K562 (cell line): Measurements from ENCODE around the gene TUBB2A. TPM values are rescaled to one million over a fixed set of nuclear protein-coding genes. Genes with fewer than 3 reads are reported as not detected.

Source experiments
- CHD4 ChIP-seq: fragments of 200-600 bp; sonication (generic); IDR thresholded peaks from 3 replicates; pipeline ENCODE4 v1.6.1; 2012; ENCODE audit warnings: low read depth, mild to moderate bottlenecking, mixed read lengths, low read length, inconsistent platforms; ENCODE audit not compliant: insufficient read depth, insufficient replicate concordance, poor library complexity, severe bottlenecking
- JUN ChIP-seq, 2 experiments: sonication (generic) in 1 of 2; formaldehyde crosslinking in 1 of 2; IDR thresholded peaks; 2 replicates each; pipeline versions ENCODE4 v1.6.1 to v1.8.0; 2012 to 2022; ENCODE audit warnings: borderline replicate concordance in 2 of 2, mild to moderate bottlenecking in 2 of 2, improper control_type of control experiment in 1 of 2, low read depth in 1 of 2, low read length in 1 of 2, missing genetic modification reagents in 1 of 2
- NFIX ChIP-seq: fragments of 250-450 bp; sonication (Bioruptor Pico); IDR thresholded peaks from 2 replicates; pipeline ENCODE4 v1.4.0; 2020; ENCODE audit warnings: low read depth, mild to moderate bottlenecking, moderate library complexity
- RBM34 ChIP-seq: fragments of 200-400 bp; formaldehyde crosslinking; IDR thresholded peaks from 2 replicates; pipeline ENCODE4 v1.6.1; 2018; ENCODE audit warnings: low read length, borderline replicate concordance; ENCODE audit not compliant: insufficient read depth
- SOX6 ChIP-seq: fragments of 450-650 bp; IDR thresholded peaks from 2 replicates; pipeline ENCODE4 v1.6.1; 2014; ENCODE audit warnings: mild to moderate bottlenecking
- TCFL5 ChIP-seq: fragments of 250-450 bp; sonication (Bioruptor Pico); conservative IDR thresholded peaks from 2 replicates; pipeline ENCODE4 v1.6.1; 2021; ENCODE audit warnings: mild to moderate bottlenecking, moderate library complexity, matching md5 sums
- polyA plus RNA-seq, 8 experiments: library from polyadenylated mRNA; depleted of rRNA in 4 of 8; stranded (reverse) in 5 of 8; unstranded in 3 of 8; fragments of >200 nt; fragmentation: Nextera tagmentation in 2 of 8; fragmentation: Illumina TruSeq in 1 of 8; extraction: Ambion mirVana in 2 of 8; extraction: Trizol in 1 of 8; gene quantifications; 2 replicates each; pipeline versions ENCODE4 v1.2.1 to v1.2.3, GENCODE V29; 2011 to 2014; ENCODE audit warnings: inconsistent platforms in 1 of 8, missing spikeins in 1 of 8
- total RNA-seq, 7 experiments: library from RNA; depleted of rRNA in 6 of 7; stranded (reverse); fragments of >200 nt in 6 of 7; fragmentation: Illumina TruSeq in 2 of 7; extraction: Trizol in 2 of 7; gene quantifications; 2 replicates each; pipeline versions ENCODE4 v1.2.1 to v1.2.3, GENCODE V29; 2011 to 2021; ENCODE audit warnings: low replicate concordance in 1 of 7
- TF ChIP-seq, protein P1 (sequence below): fragments of 450-650 bp; formaldehyde crosslinking; IDR thresholded peaks from 2 replicates; pipeline ENCODE4 v1.4.0; 2020; ENCODE audit warnings: mild to moderate bottlenecking, moderate library complexity
- TF ChIP-seq, protein P2 (sequence below): IDR thresholded peaks from 3 replicates; pipeline ENCODE4 v1.6.1; 2011; ENCODE audit warnings: borderline replicate concordance, mild to moderate bottlenecking, moderate library complexity; ENCODE audit not compliant: insufficient read length; ENCODE audit errors: extremely low read depth
- TF ChIP-seq, protein P3 (sequence below), 2 experiments: fragments of 450-650 bp in 1 of 2; sonication (generic) in 1 of 2; formaldehyde crosslinking in 1 of 2; IDR thresholded peaks; 2 replicates each; pipeline versions ENCODE4 v1.7.1 to v1.9.0; 2016 to 2022; ENCODE audit warnings: inconsistent platforms in 1 of 2, mild to moderate bottlenecking in 1 of 2, missing genetic modification reagents in 1 of 2

Gene TUBB2A
- total and polyA plus RNA-seq, 9 of the 15 experiments (the other 6 are each of a cell fraction or from before 2014, with no cell fraction given): 3.6 to 92.1 (median 45.6) TPM

- no peak for TF ChIP-seq JUN (IDR thresholded peaks at IDR 0.05; ENCODE audit: borderline replicate concordance, low read depth, low read length)
- TF ChIP-seq JUN (CRISPR knock-in tag; IDR thresholded peaks at IDR 0.05; ENCODE audit: borderline replicate concordance): no peak
- TF ChIP-seq, protein P1, sequence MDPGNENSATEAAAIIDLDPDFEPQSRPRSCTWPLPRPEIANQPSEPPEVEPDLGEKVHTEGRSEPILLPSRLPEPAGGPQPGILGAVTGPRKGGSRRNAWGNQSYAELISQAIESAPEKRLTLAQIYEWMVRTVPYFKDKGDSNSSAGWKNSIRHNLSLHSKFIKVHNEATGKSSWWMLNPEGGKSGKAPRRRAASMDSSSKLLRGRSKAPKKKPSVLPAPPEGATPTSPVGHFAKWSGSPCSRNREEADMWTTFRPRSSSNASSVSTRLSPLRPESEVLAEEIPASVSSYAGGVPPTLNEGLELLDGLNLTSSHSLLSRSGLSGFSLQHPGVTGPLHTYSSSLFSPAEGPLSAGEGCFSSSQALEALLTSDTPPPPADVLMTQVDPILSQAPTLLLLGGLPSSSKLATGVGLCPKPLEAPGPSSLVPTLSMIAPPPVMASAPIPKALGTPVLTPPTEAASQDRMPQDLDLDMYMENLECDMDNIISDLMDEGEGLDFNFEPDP (CRISPR knock-in tag): no peak
- TF ChIP-seq RBM34: no peak
- no peak for TF ChIP-seq SOX6
- no peak for TF ChIP-seq TCFL5 (CRISPR knock-in tag)
- TF ChIP-seq CHD4: no peak
- TF ChIP-seq, protein P2, sequence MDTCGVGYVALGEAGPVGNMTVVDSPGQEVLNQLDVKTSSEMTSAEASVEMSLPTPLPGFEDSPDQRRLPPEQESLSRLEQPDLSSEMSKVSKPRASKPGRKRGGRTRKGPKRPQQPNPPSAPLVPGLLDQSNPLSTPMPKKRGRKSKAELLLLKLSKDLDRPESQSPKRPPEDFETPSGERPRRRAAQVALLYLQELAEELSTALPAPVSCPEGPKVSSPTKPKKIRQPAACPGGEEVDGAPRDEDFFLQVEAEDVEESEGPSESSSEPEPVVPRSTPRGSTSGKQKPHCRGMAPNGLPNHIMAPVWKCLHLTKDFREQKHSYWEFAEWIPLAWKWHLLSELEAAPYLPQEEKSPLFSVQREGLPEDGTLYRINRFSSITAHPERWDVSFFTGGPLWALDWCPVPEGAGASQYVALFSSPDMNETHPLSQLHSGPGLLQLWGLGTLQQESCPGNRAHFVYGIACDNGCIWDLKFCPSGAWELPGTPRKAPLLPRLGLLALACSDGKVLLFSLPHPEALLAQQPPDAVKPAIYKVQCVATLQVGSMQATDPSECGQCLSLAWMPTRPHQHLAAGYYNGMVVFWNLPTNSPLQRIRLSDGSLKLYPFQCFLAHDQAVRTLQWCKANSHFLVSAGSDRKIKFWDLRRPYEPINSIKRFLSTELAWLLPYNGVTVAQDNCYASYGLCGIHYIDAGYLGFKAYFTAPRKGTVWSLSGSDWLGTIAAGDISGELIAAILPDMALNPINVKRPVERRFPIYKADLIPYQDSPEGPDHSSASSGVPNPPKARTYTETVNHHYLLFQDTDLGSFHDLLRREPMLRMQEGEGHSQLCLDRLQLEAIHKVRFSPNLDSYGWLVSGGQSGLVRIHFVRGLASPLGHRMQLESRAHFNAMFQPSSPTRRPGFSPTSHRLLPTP: no peak
- no peak for TF ChIP-seq NFIX (CRISPR knock-in tag)
- TF ChIP-seq, protein P3, sequence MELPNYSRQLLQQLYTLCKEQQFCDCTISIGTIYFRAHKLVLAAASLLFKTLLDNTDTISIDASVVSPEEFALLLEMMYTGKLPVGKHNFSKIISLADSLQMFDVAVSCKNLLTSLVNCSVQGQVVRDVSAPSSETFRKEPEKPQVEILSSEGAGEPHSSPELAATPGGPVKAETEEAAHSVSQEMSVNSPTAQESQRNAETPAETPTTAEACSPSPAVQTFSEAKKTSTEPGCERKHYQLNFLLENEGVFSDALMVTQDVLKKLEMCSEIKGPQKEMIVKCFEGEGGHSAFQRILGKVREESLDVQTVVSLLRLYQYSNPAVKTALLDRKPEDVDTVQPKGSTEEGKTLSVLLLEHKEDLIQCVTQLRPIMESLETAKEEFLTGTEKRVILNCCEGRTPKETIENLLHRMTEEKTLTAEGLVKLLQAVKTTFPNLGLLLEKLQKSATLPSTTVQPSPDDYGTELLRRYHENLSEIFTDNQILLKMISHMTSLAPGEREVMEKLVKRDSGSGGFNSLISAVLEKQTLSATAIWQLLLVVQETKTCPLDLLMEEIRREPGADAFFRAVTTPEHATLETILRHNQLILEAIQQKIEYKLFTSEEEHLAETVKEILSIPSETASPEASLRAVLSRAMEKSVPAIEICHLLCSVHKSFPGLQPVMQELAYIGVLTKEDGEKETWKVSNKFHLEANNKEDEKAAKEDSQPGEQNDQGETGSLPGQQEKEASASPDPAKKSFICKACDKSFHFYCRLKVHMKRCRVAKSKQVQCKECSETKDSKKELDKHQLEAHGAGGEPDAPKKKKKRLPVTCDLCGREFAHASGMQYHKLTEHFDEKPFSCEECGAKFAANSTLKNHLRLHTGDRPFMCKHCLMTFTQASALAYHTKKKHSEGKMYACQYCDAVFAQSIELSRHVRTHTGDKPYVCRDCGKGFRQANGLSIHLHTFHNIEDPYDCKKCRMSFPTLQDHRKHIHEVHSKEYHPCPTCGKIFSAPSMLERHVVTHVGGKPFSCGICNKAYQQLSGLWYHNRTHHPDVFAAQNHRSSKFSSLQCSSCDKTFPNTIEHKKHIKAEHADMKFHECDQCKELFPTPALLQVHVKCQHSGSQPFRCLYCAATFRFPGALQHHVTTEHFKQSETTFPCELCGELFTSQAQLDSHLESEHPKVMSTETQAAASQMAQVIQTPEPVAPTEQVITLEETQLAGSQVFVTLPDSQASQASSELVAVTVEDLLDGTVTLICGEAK (IDR thresholded peaks at IDR 0.05): no peak
- TF ChIP-seq, protein P3 (CRISPR knock-in tag; IDR thresholded peaks at IDR 0.05): no peak
These were observed 25.7 kb upstream of the TUBB2A start (continued) for GRCh38 chr6:3183066-3183465.
